Measurements from ENCODE around the gene HS3ST5. TPM values are rescaled to one million over a fixed set of nuclear protein-coding genes. Genes with fewer than 3 reads are reported as not detected.

Gene HS3ST5
- total RNA-seq, 2 donors from 2014 or later: 0.05 to 0.16 TPM

GRCh38 chr6:114144887-114145851 is 197.7 kb downstream of the HS3ST5 start:
- H3K36me3 ChIP-seq: no peaks in the 10 kb centered on the region
- H3K9ac ChIP-seq (ENCODE audit: low read depth in 2 of 2, low read length in 2 of 2): no peak overlapping the region
- TF ChIP-seq CTCF (IDR thresholded peaks at IDR 0.05): no peak
- no peak overlapping the region for H3K4me3 ChIP-seq
- H3K4me1 ChIP-seq: no peaks in the 10 kb centered on the region
- no peaks in the 10 kb centered on the region for H3K27me3 ChIP-seq
- intact Hi-C loops (cut with DNase I): no loop called here
- no peak overlapping the region for H3K27ac ChIP-seq
- DNase-seq: no peak
- no peaks in the 10 kb centered on the region for H3K9me3 ChIP-seq

DNA sequence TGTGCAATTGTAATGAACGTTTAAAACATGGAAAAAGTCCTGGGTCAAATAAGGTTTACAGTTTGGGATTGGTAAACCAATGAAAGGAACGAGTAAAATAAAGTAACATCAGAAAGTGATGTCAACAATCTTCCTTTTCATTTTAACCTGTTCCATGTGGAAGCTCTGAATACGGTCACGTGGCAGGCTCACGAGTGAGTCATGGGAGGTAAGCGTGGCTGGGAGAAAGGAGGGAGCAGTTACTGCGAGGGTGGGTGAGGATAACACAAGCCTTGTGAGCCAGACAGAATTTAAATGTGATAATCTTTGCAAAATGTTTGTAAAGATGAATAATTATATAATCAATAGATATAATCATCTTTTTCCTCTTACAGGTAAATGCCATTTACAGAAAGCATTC is 200.6 kb downstream of the HS3ST5 start:
- TF ChIP-seq CTCF (IDR thresholded peaks at IDR 0.05): no peak
- intact Hi-C loops (cut with DNase I): no loop called here
- Histone ChIP-seq H3K9me3 (no peaks in the 10 kb centered on the region), H3K27ac (no peak overlapping the region), H3K9ac (ENCODE audit: low read depth in 2 of 2, low read length in 2 of 2) (no peak overlapping the region), H3K36me3 (no peaks in the 10 kb centered on the region), H3K4me3 (no peak overlapping the region), H3K4me1 (no peaks in the 10 kb centered on the region), H3K27me3 (no peaks in the 10 kb centered on the region)
- DNase-seq: no peak

DNA sequence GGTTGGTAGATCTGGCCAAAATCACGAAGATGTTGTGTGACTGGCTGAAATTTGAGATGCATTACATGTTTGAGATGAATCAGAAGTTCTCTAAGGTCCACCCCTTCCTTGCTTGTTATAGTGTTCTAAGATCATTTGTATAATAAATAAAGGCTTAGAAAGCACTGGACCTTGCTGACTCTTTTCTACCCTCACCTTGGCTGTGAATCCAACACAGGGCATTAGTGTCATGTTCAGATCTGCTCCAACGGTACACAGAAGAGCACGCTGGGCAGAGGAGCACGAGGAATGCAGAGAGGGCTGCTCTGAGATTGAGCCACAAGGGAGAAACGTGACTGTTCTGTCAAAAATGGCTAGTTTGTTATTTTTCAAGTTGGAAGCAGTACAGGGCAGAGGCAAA is 202.4 kb downstream of the HS3ST5 start:
- Histone ChIP-seq H3K36me3 (no peaks in the 10 kb centered on the region), H3K27me3 (no peaks in the 10 kb centered on the region), H3K9me3 (no peaks in the 10 kb centered on the region), H3K9ac (ENCODE audit: low read depth in 2 of 2, low read length in 2 of 2) (no peak overlapping the region), H3K27ac (no peak overlapping the region), H3K4me1 (no peaks in the 10 kb centered on the region), H3K4me3 (no peak overlapping the region)
- no peak for DNase-seq
- intact Hi-C loops (cut with DNase I): no loop called here
- no peak for TF ChIP-seq CTCF (IDR thresholded peaks at IDR 0.05)

DNA sequence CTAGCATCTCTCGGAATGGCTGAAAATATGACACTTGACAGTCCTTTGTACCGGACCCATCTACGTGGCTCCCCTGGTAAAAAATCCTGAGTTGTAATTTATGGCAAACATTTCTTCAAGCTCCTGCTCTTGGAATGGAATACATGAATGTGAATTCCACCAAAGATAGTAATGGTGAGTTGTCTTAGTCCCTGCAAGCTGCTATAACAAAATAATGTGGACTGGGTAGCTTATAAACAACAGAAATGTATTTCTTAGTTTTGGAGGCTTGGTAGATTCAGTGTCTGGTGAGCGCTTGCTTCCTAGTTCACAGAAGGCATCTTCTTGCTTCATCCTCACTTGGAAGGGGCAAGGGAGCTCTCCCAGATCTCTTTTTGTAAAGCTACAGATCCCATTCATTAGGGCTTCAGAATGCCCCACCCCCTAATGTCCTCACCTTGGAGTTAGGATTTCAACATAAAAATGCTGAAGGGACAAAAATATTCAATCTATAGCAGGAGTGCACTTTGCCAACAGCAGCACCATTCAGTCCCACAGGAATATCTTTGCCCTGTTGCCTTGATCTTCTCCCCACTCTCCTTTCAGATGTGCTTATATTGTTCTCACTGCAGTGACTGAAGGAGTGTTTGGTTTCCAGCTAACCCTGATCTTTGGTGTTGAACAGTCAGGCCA is 204.1 kb downstream of the HS3ST5 start:
- intact Hi-C loops (cut with DNase I): no loop called here
- H3K27me3 ChIP-seq: no peaks in the 10 kb centered on the region
- H3K4me3 ChIP-seq: no peak overlapping the region
- no peaks in the 10 kb centered on the region for H3K9me3 ChIP-seq
- no peak for TF ChIP-seq CTCF (IDR thresholded peaks at IDR 0.05)
- no peaks in the 10 kb centered on the region for H3K4me1 ChIP-seq
- H3K27ac ChIP-seq: no peak overlapping the region
- H3K9ac ChIP-seq (ENCODE audit: low read depth in 2 of 2, low read length in 2 of 2): no peak overlapping the region
- DNase-seq: no peak
- H3K36me3 ChIP-seq: no peaks in the 10 kb centered on the region

DNA sequence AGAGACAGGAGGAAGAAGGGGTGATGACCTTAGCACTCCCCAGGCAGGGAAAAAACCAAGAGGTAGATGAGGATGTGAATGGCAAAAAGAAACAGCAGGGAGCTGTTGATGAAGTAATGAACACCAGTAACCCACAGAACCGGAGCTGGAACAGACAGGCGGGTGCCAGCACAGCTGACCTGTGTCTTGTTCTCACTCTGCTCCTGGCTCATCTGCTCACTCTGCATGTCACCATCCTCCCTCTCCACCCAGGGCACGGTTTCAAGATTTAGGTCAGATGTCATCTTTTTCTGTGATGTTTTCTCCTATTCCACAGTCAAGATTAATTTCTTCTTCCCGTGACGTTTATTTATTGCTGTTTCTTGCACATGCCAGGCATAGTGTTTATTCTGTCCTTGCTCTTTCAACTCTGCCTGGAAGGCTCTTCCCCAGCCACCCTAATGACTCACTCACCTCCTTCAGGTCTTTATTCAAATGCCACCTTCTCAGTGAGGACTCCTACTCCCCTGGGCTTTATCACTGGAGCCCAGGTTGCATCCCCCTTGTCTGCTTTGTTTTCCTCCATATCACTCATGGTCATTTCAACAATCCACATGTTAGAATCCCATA is 207.4 kb downstream of the HS3ST5 start:
- DNase-seq: no peak
- TF ChIP-seq CTCF (IDR thresholded peaks at IDR 0.05): no peak
- Histone ChIP-seq H3K27ac (no peak overlapping the region), H3K27me3 (no peaks in the 10 kb centered on the region), H3K4me3 (no peak overlapping the region), H3K4me1 (no peaks in the 10 kb centered on the region), H3K9ac (ENCODE audit: low read depth in 2 of 2, low read length in 2 of 2) (no peak overlapping the region), H3K9me3 (no peaks in the 10 kb centered on the region), H3K36me3 (no peaks in the 10 kb centered on the region)
- intact Hi-C loops (cut with DNase I): no loop called here

All from colonic mucosa (tissue), 4 donors.